H1 (cell line): Measurements from ENCODE around the gene SLC25A39. TPM values are rescaled to one million over a fixed set of nuclear protein-coding genes. Genes with fewer than 3 reads are reported as not detected.

ENCODE experiments used
- CTCF ChIA-PET: fragments of 300-600 bp; sonication (Branson Sonifier 250); formaldehyde crosslinking; loops from one replicate; lab custom pipeline; 2021; ENCODE audit not compliant: partially characterized antibody; lab: Charles Lee
- POLR2A ChIA-PET: fragments of 300-600 bp; sonication (Branson Sonifier 250); formaldehyde crosslinking; loops from one replicate; lab custom pipeline; 2021; ENCODE audit warnings: inconsistent platforms; ENCODE audit not compliant: partially characterized antibody; lab: Charles Lee
- DNase-seq, 2 experiments: peaks; one replicate each; pipeline versions ENCODE4 v3.0.0 to v3.0.0-alpha.2; 2010 to 2022; ENCODE audit warnings: low spot score in 2 of 2, low read depth in 1 of 2, mixed read lengths in 1 of 2
- FAIRE-seq: peaks from 2 replicates; lab custom pipeline; 2011; peaks lifted over from hg19 to GRCh38; lab: Jason Lieb, UNC
- H2AFZ ChIP-seq: 2 replicates; pipeline ENCODE4 v1.8.1; 2012; ENCODE audit warnings: low read length, inconsistent platforms
- H2AK5ac ChIP-seq: 2 replicates; pipeline ENCODE4 v1.6.1; 2013; ENCODE audit warnings: low read depth, low read length
- H2BK120ac ChIP-seq: replicated peaks from 2 replicates; pipeline ENCODE3; 2013; ENCODE audit warnings: low read depth, low read length, inconsistent platforms
- H2BK12ac ChIP-seq: 2 replicates; pipeline ENCODE4 v1.6.1; 2013; ENCODE audit warnings: low read depth, low read length
- H2BK15ac ChIP-seq: 2 replicates; pipeline ENCODE4 v1.6.1; 2013; ENCODE audit warnings: low read length
- H2BK20ac ChIP-seq: 2 replicates; pipeline ENCODE4 v1.6.1; 2013; ENCODE audit warnings: low read length
- H2BK5ac ChIP-seq: 2 replicates; pipeline ENCODE4 v1.6.1; 2013; ENCODE audit warnings: low read depth, low read length
- H3K14ac ChIP-seq: 2 replicates; pipeline ENCODE4 v1.6.1; 2013; ENCODE audit warnings: inconsistent platforms; ENCODE audit not compliant: insufficient read length
- H3K18ac ChIP-seq: 2 replicates; pipeline ENCODE4 v1.6.1; 2013; ENCODE audit warnings: low read length; ENCODE audit errors: extremely low read depth
- H3K23ac ChIP-seq: 2 replicates; pipeline ENCODE4 v1.6.1; 2013; ENCODE audit warnings: inconsistent platforms; ENCODE audit not compliant: insufficient read length
- H3K23me2 ChIP-seq: 2 replicates; pipeline ENCODE4 v1.6.1; 2013; ENCODE audit warnings: low read depth, low read length
- H3K27ac ChIP-seq: 2 replicates; pipeline ENCODE4 v1.6.1; 2011; ENCODE audit warnings: low read depth, low read length, inconsistent platforms
- H3K27me3 ChIP-seq, 4 experiments: replicated peaks in 1 of 4; 1 replicate in 1 of 4; 2 replicates in 3 of 4; pipeline versions ENCODE4 v1.6.1 to v1.8.1; 2011 to 2013; ENCODE audit warnings: low read length in 3 of 4, mild to moderate bottlenecking in 3 of 4, inconsistent platforms in 2 of 4, mixed read lengths in 2 of 4, moderate library complexity in 1 of 4; ENCODE audit not compliant: control insufficient read depth in 3 of 4, insufficient read depth in 3 of 4; ENCODE audit errors: extremely low read depth in 1 of 4
- H3K36me3 ChIP-seq, 4 experiments: 2 replicates each; pipeline versions ENCODE4 v1.6.1 to v1.8.1; 2011 to 2013; ENCODE audit warnings: mild to moderate bottlenecking in 4 of 4, low read length in 3 of 4, moderate library complexity in 2 of 4, control low read depth in 1 of 4, inconsistent platforms in 1 of 4; ENCODE audit not compliant: insufficient read depth in 4 of 4, control insufficient read depth in 2 of 4
- H3K4ac ChIP-seq: replicated peaks from 2 replicates; pipeline ENCODE3; 2013; ENCODE audit warnings: low read length, low read depth, mixed read lengths, inconsistent platforms; ENCODE audit not compliant: insufficient read length
- H3K4me1 ChIP-seq, 4 experiments: replicated peaks in 1 of 4; 1 replicate in 1 of 4; 2 replicates in 3 of 4; pipeline versions ENCODE4 v1.6.1 to v1.8.1; 2011 to 2013; ENCODE audit warnings: low read length in 3 of 4, inconsistent platforms in 2 of 4, mixed read lengths in 1 of 4; ENCODE audit not compliant: insufficient read depth in 4 of 4, control insufficient read depth in 3 of 4
- H3K4me2 ChIP-seq, 2 experiments: 2 replicates each; pipeline versions ENCODE4 v1.6.1 to v1.8.1; 2011 to 2013; ENCODE audit warnings: low read depth in 2 of 2, low read length in 2 of 2, control low read depth in 1 of 2, inconsistent platforms in 1 of 2, mild to moderate bottlenecking in 1 of 2; ENCODE audit not compliant: insufficient read depth in 1 of 2
- H3K4me3 ChIP-seq, 4 experiments: fragments of 200-600, 300-600 bp in 1 of 4; sonication (generic), shearing (Covaris generic), sonication (Bioruptor Twin) in 1 of 4; 2 replicates each; pipeline versions ENCODE4 v1.5.1 to v1.8.1; 2011 to 2016; ENCODE audit warnings: low read length in 4 of 4, low read depth in 3 of 4, control low read depth in 2 of 4, inconsistent platforms in 2 of 4, mild to moderate bottlenecking in 2 of 4, mixed read lengths in 1 of 4, moderate library complexity in 1 of 4; ENCODE audit not compliant: insufficient read depth in 2 of 4; ENCODE audit errors: extremely low read depth in 1 of 4
- H3K56ac ChIP-seq: replicated peaks from 2 replicates; pipeline ENCODE3; 2013; ENCODE audit warnings: low read depth, mild to moderate bottlenecking, mixed read lengths, low read length, inconsistent platforms; ENCODE audit not compliant: insufficient read length
- H3K79me1 ChIP-seq: 2 replicates; pipeline ENCODE4 v1.6.1; 2013; ENCODE audit warnings: low read depth, low read length, control low read depth
- H3K79me2 ChIP-seq, 2 experiments: 2 replicates each; pipeline versions ENCODE4 v1.6.1 to v1.8.1; 2012 to 2013; ENCODE audit warnings: low read length in 2 of 2, mild to moderate bottlenecking in 2 of 2, inconsistent platforms in 1 of 2; ENCODE audit not compliant: insufficient read depth in 2 of 2, control insufficient read depth in 1 of 2
- H3K9ac ChIP-seq, 4 experiments: replicated peaks in 1 of 4; 1 replicate in 1 of 4; 2 replicates in 3 of 4; pipeline versions ENCODE4 v1.6.1 to v1.8.1; 2011 to 2013; ENCODE audit warnings: low read depth in 3 of 4, low read length in 3 of 4, control low read depth in 2 of 4, mild to moderate bottlenecking in 2 of 4, moderate library complexity in 2 of 4, inconsistent platforms in 1 of 4; ENCODE audit errors: extremely low read depth in 1 of 4
- H3K9me3 ChIP-seq, 2 experiments: 2 replicates each; pipeline versions ENCODE4 v1.6.1 to v1.8.1; 2012 to 2013; ENCODE audit warnings: mild to moderate bottlenecking in 2 of 2, moderate library complexity in 2 of 2, control low read depth in 1 of 2, inconsistent platforms in 1 of 2, low read depth in 1 of 2, low read length in 1 of 2, mixed read lengths in 1 of 2; ENCODE audit not compliant: insufficient read depth in 2 of 2
- H4K20me1 ChIP-seq, 2 experiments: replicated peaks in 1 of 2; 2 replicates each; pipeline versions ENCODE3 to v1.8.1; 2011 to 2013; ENCODE audit warnings: inconsistent platforms in 2 of 2, low read length in 2 of 2, mild to moderate bottlenecking in 1 of 2; ENCODE audit not compliant: insufficient read depth in 2 of 2, control insufficient read depth in 1 of 2
- H4K5ac ChIP-seq: 2 replicates; pipeline ENCODE4 v1.6.1; 2013; ENCODE audit warnings: low read length, low read depth, mixed read lengths, inconsistent platforms; ENCODE audit not compliant: insufficient read length
- H4K8ac ChIP-seq: 2 replicates; pipeline ENCODE4 v1.8.0; 2013; ENCODE audit warnings: mild to moderate bottlenecking, moderate library complexity, low read length, inconsistent platforms; ENCODE audit not compliant: insufficient read depth; ENCODE audit errors: extremely low read depth
- H4K91ac ChIP-seq: replicated peaks from 2 replicates; pipeline ENCODE3; 2013; ENCODE audit warnings: low read length, mixed read lengths, inconsistent platforms; ENCODE audit not compliant: insufficient read length
- CBX8 ChIP-seq: fragments of 300-800, 300-1000 bp; sonication (generic); IDR thresholded peaks from 2 replicates; pipeline ENCODE4 v1.7.1; 2016; ENCODE audit warnings: low read depth, low read length, borderline replicate concordance
- E2F6 ChIP-seq: IDR thresholded peaks from 2 replicates; pipeline ENCODE4 v1.6.1; 2012; ENCODE audit warnings: inconsistent platforms
- HDAC2 ChIP-seq, 2 experiments: fragments of 300-600 bp in 1 of 2; sonication (generic) in 1 of 2; IDR thresholded peaks; 2 replicates each; pipeline ENCODE4 v1.6.1; 2011 to 2012; ENCODE audit warnings: low read depth in 2 of 2, low read length in 2 of 2, mild to moderate bottlenecking in 2 of 2, moderate library complexity in 2 of 2, borderline replicate concordance in 1 of 2, inconsistent platforms in 1 of 2
- KDM1A ChIP-seq: fragments of 200-600, 300-600 bp; sonication (generic); IDR thresholded peaks from 2 replicates; pipeline ENCODE4 v1.7.1; 2016; ENCODE audit warnings: mild to moderate bottlenecking, low read length, borderline replicate concordance
- KDM4A ChIP-seq: IDR thresholded peaks from one replicate; pipeline ENCODE4 v1.7.1; 2012; ENCODE audit warnings: low read depth, mild to moderate bottlenecking, moderate library complexity, low read length, inconsistent platforms; ENCODE audit not compliant: severe bottlenecking
- POLR2A ChIP-seq, 2 experiments: IDR thresholded peaks; 1 replicate in 1 of 2; 2 replicates in 1 of 2; pipeline ENCODE4 v1.6.1; 2011; ENCODE audit warnings: low read depth in 2 of 2, low read length in 2 of 2, mild to moderate bottlenecking in 2 of 2; ENCODE audit errors: control extremely low read depth in 1 of 2
- RAD21 ChIP-seq, 2 experiments: IDR thresholded peaks in 1 of 2; conservative IDR thresholded peaks in 1 of 2; 2 replicates each; pipeline ENCODE4 v1.6.1; 2011; ENCODE audit warnings: low read depth in 2 of 2, low read length in 2 of 2, improper control_type of control experiment in 1 of 2, inconsistent platforms in 1 of 2, mild to moderate bottlenecking in 1 of 2, moderate library complexity in 1 of 2
- TEAD4 ChIP-seq: IDR thresholded peaks from 2 replicates; pipeline ENCODE4 v1.6.1; 2012; ENCODE audit warnings: low read depth, low read length, inconsistent platforms, mixed read lengths
- WGBS, 2 experiments: shearing (Covaris generic) in 1 of 2; methylation state at CpG; one replicate each; pipeline versions ENCODE4 v1.1.6 to v1.1.7; 2013 to 2015; ENCODE audit warnings: low lambda C conversion rate in 2 of 2, mixed read lengths in 2 of 2, inconsistent platforms in 1 of 2, low coverage in 1 of 2, missing lambda C conversion rate in 1 of 2; ENCODE audit not compliant: insufficient replicate concordance in 2 of 2, insufficient coverage in 1 of 2, insufficient read length in 1 of 2; ENCODE audit errors: extremely low coverage in 1 of 2, missing lambda C conversion rate in 1 of 2; 5-methylcytosine and 5-hydroxymethylcytosine counted together
- polyA plus RNA-seq, 7 experiments: library from polyadenylated mRNA; depleted of rRNA in 3 of 7; stranded (reverse) in 5 of 7; unstranded in 2 of 7; fragments of >200 nt in 5 of 7; fragments of 200-250 nt in 2 of 7; gene quantifications; 1 replicate in 5 of 7; 2 replicates in 1 of 7; 4 replicates in 1 of 7; pipeline versions ENCODE4 v1.2.1 to v1.2.3, GENCODE V29; 2011 to 2013; ENCODE audit warnings: missing spikeins in 2 of 7, mixed read lengths in 2 of 7
- total RNA-seq: library from RNA; stranded (reverse); fragmentation: NEBNext Ultra II Directional; extraction: Animal tissue kit (Norgen Biotek cat#: 25700); gene quantifications from 2 replicates; pipeline ENCODE4 v1.2.1, GENCODE V29; 2021

The SLC25A39 gene
- total and polyA plus RNA-seq, 2 of the 8 experiments (the other 6 are each of a cell fraction or from before 2014, with no cell fraction given) = 200 to 291 TPM

GRCh38 chr17:44334727-44335126 lies 10.1 kb upstream of the SLC25A39 start:
- Histone ChIP-seq H3K27ac (no peak overlapping the region), H2BK5ac (no peak overlapping the region), H2AFZ (no peak overlapping the region), H3K4ac (no peak overlapping the region), H2BK120ac (no peak overlapping the region), H4K20me1 (no peaks in the 10 kb centered on the region), H4K8ac (no peak overlapping the region), H4K5ac (no peak overlapping the region), H3K27me3 (peaks cover 0 to 2% (median under 1%) of the 10 kb centered on the region in 4 experiments; a peak in 1 of 7 replicates), H3K79me2 (no peaks in the 10 kb centered on the region), H3K14ac (no peak overlapping the region), H2BK20ac (no peak overlapping the region), H3K4me1 (peaks cover 0 to 2% (median 2%) of the 10 kb centered on the region in 4 experiments; a peak in 5 of 7 replicates), H3K23ac (no peak overlapping the region), H3K23me2 (no peaks in the 10 kb centered on the region), H3K79me1 (no peaks in the 10 kb centered on the region), H3K18ac (no peak overlapping the region), H2BK15ac (no peak overlapping the region), H2AK5ac (no peak overlapping the region), H3K9ac (no peak overlapping the region), H3K9me3 (no peaks in the 10 kb centered on the region), H3K56ac (no peak overlapping the region), H3K36me3 (no peaks in the 10 kb centered on the region), H3K4me2 (no peak overlapping the region), H4K91ac (no peak overlapping the region), H3K4me3 (no peak overlapping the region), H2BK12ac (no peak overlapping the region)
- ChIA-PET POLR2A (interaction anchor here (0.7 to 2.1 kb wide), 4 partner anchors 18 to 120 kb away, joined by 3 to 5 read pairs (median 3); no protein-coding TSS in a partner anchor), CTCF (interaction anchor here (0.6 to 11.0 kb wide), 7 partner anchors 10 to 184 kb away, joined by 3 to 158 read pairs (median 8); partner anchors contain the start of gene GRN)
- WGBS, 2 experiments = 60% methylated on average over 3 of the region's 3 CpGs; no CpG with 5 or more reads in 1 of the 2 experiments
- DNase-seq (no peak), FAIRE-seq (no peak)
- TF ChIP-seq POLR2A (IDR thresholded peaks at IDR 0.05; ENCODE audit: control extremely low read depth in 1 of 2, low read depth in 2 of 2, low read length in 2 of 2) (no peak), KDM4A (no peak), HDAC2 (IDR thresholded peaks at IDR 0.05; ENCODE audit: borderline replicate concordance in 1 of 2, low read depth in 2 of 2, low read length in 2 of 2) (no peak), TEAD4 (0 out of 2 replicates have a peak, but pooled peaks have one; percentile 7), RAD21 (IDR thresholded peaks at IDR 0.05 in 1 of 2, conservative IDR thresholded peaks at IDR 0.05 in 1 of 2; ENCODE audit: low read depth in 2 of 2, low read length in 2 of 2) (no peak), KDM1A (peak; percentile 74), E2F6 (no peak), CBX8 (no peak)
